HepG2 (cell line): Measurements from ENCODE around the gene ANXA7. TPM values are rescaled to one million over a fixed set of nuclear protein-coding genes. Genes with fewer than 3 reads are reported as not detected.

Experiments
- ARID4A ChIP-seq: sonication (generic); formaldehyde crosslinking; IDR thresholded peaks from 2 replicates; pipeline ENCODE4 v1.5.0; 2020; ENCODE audit warnings: mild to moderate bottlenecking, missing genetic modification reagents, borderline replicate concordance
- HMGXB3 ChIP-seq: sonication (generic); formaldehyde crosslinking; IDR thresholded peaks from 2 replicates; pipeline ENCODE4 v1.4.0; 2020; ENCODE audit warnings: missing genetic modification reagents, borderline replicate concordance
- MIER3 ChIP-seq: IDR thresholded peaks from 2 replicates; pipeline ENCODE4 v1.6.1; 2016; ENCODE audit warnings: missing compliant biosample characterization, borderline replicate concordance
- NFE2L2 ChIP-seq: fragments of 150-350 bp; IDR thresholded peaks from 2 replicates; pipeline ENCODE4 v1.6.1; 2014; ENCODE audit warnings: low read length
- RNF2 ChIP-seq: fragments of 450-650 bp; conservative IDR thresholded peaks from 2 replicates; pipeline ENCODE4 v1.6.1; 2016; ENCODE audit warnings: low read depth
- SETDB1 ChIP-seq: sonication (generic); formaldehyde crosslinking; IDR thresholded peaks from 2 replicates; pipeline ENCODE4 v1.5.1; 2020; ENCODE audit warnings: missing genetic modification reagents, mild to moderate bottlenecking, borderline replicate concordance
- SNAPC4 ChIP-seq: sonication (generic); formaldehyde crosslinking; IDR thresholded peaks from 2 replicates; pipeline ENCODE4 v1.4.0; 2020; ENCODE audit warnings: mild to moderate bottlenecking, missing genetic modification reagents
- TBX3 ChIP-seq: fragments of 450-650 bp; IDR thresholded peaks from 2 replicates; pipeline ENCODE4 v1.6.1; 2017; ENCODE audit warnings: antibody characterized with exemption, mild to moderate bottlenecking, inconsistent platforms, borderline replicate concordance
- ZBTB38 ChIP-seq: sonication (generic); formaldehyde crosslinking; IDR thresholded peaks from 2 replicates; pipeline ENCODE4 v1.5.1; 2020; ENCODE audit warnings: mild to moderate bottlenecking, missing genetic modification reagents
- ZNF34 ChIP-seq: sonication (generic); formaldehyde crosslinking; IDR thresholded peaks from 2 replicates; pipeline ENCODE4 v1.4.0; 2020; ENCODE audit warnings: mild to moderate bottlenecking, missing genetic modification reagents, borderline replicate concordance
- ZNF484 ChIP-seq: sonication (generic); formaldehyde crosslinking; IDR thresholded peaks from 2 replicates; pipeline ENCODE4 v1.5.1; 2020; ENCODE audit warnings: mild to moderate bottlenecking, low read depth, missing genetic modification reagents, borderline replicate concordance
- ZNF546 ChIP-seq: sonication (generic); formaldehyde crosslinking; conservative IDR thresholded peaks from 2 replicates; pipeline ENCODE4 v1.8.1; 2023; ENCODE audit warnings: mild to moderate bottlenecking, missing genetic modification reagents
- ZNF747 ChIP-seq: sonication (generic); formaldehyde crosslinking; IDR thresholded peaks from 2 replicates; pipeline ENCODE4 v1.8.1; 2023; ENCODE audit warnings: missing genetic modification reagents, mild to moderate bottlenecking, borderline replicate concordance
- ZNF768 ChIP-seq: sonication (generic); formaldehyde crosslinking; IDR thresholded peaks from 2 replicates; pipeline ENCODE4 v1.4.0; 2020; ENCODE audit warnings: missing genetic modification reagents
- ZNF879 ChIP-seq: sonication (generic); formaldehyde crosslinking; IDR thresholded peaks from 2 replicates; pipeline ENCODE4 v1.8.1; 2023; ENCODE audit warnings: missing genetic modification reagents
- polyA plus RNA-seq, 8 experiments: library from polyadenylated mRNA; depleted of rRNA in 3 of 8; stranded (reverse) in 7 of 8; unstranded in 1 of 8; fragments of >200 nt; fragmentation: Illumina TruSeq in 4 of 8; extraction: Trizol in 4 of 8; gene quantifications; 2 replicates each; pipeline versions ENCODE4 v1.2.1 to v1.2.3, GENCODE V29; 2011 to 2016; ENCODE audit warnings: low read depth in 4 of 8, missing spikeins in 1 of 8, mixed read lengths in 1 of 8; ENCODE audit not compliant: insufficient read depth in 1 of 8
- total RNA-seq, 5 experiments: library from RNA; depleted of rRNA; stranded (reverse); fragments of >200 nt; fragmentation: Illumina TruSeq; extraction: Trizol; gene quantifications; 2 replicates each; pipeline ENCODE4 v1.2.3, GENCODE V29; 2016; ENCODE audit warnings: low read depth in 1 of 5

ANXA7 gene
- total and polyA plus RNA-seq, 2 of the 13 experiments (the other 11 are each of a cell fraction or from before 2014, with no cell fraction given): 54.8 to 89.0 TPM

- TF ChIP-seq SNAPC4 (CRISPR knock-in tag) (peak; percentile 51; the same call in 1 of the 2 replicates), ARID4A (CRISPR knock-in tag) (peak; percentile 96), HMGXB3 (CRISPR knock-in tag) (peak; percentile 65), ZNF879 (CRISPR knock-in tag) (no peak), ZBTB38 (CRISPR knock-in tag) (no peak; the same call in 1 of the 2 replicates), ZNF484 (no peak; the same call in 1 of the 2 replicates), ZNF34 (CRISPR knock-in tag) (peak; percentile 95; the same call in 1 of the 2 replicates), MIER3 (CRISPR knock-in tag) (peak; percentile 30; the same call in 1 of the 2 replicates), ZNF546 (CRISPR knock-in tag) (peak; percentile 58; the same call in 1 of the 2 replicates), ZNF747 (CRISPR knock-in tag) (peak; percentile 90), SETDB1 (CRISPR knock-in tag) (no peak), RNF2 (no peak), NFE2L2 (peak; percentile 62), ZNF768 (CRISPR knock-in tag) (peak; percentile 61; the same call in 1 of the 2 replicates), TBX3 (peak; percentile 21; the same call in 1 of the 2 replicates)
Observed at GRCh38 chr10:73413528-73414229, at the start of gene ANXA7 (continued).
